NCI-H2196 treated with DMSO at 0.1 percent for 48 hours (cell line): Measurements from ENCODE around the gene DUSP22.
"Not testable (repeated sequence)": the region's sequence is repeated elsewhere in the genome, so short reads cannot be mapped to it uniquely, and the experiment has no call there.

Experiments used
- DNase-seq: peaks from one replicate; lab custom pipeline; 2025; ENCODE audit not compliant: unreplicated experiment; lab: John Stamatoyannopoulos, UW

The DUSP22 gene

GRCh38 chr6:377641-378020 lies 85.3 kb downstream of the DUSP22 start:
- DNase-seq: not testable (repeated sequence)

DNA sequence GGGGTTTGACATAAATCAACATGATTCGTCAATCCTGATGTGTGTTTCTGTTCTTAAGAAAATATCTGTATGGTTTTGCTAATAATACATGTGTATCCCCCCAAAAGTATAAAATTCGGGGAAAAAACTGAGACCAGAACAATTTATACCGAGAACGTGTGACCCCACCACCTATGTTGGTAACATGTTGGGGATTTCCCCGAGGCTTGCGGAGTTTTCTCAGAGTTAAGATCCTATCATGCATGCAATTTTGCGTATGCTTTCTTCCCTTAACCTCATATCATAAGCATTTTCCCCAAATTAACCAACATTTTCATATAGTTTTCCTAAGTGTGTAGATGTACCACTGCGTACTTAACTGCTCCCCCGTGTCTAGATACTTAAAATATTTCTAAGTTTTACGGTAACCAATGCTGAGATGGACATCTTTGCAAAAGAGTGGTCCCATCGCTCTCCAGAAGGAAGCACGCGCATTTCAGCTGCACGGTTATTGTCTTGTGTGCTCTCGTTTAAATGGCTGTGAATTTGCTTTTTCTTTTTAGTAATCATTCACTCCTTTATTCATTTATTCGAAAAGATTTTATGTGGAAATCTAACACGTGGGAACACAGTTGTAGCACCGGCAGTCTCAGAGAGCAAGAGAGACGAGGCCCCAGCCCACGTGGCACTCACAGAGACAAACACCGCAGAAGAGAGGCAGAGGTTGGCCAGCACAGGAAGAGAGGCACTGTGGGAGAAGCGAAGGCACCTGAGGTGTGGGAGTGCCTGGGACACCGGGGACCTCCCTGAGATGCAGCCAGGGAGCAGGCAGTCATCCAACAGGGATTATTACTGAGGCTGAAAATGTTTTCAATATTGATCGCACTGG lies 86.0 kb downstream of the DUSP22 start:
- no peak for DNase-seq

GRCh38 chr6:378958-379409 lies 86.7 kb downstream of the DUSP22 start:
- no peak for DNase-seq

- no peak for DNase-seq
Observed at GRCh38 chr6:379410-380181, 87.3 kb downstream of the DUSP22 start.

- DNase-seq: no peak
Observed at GRCh38 chr6:380234-381218, 88.2 kb downstream of the DUSP22 start.

DNA sequence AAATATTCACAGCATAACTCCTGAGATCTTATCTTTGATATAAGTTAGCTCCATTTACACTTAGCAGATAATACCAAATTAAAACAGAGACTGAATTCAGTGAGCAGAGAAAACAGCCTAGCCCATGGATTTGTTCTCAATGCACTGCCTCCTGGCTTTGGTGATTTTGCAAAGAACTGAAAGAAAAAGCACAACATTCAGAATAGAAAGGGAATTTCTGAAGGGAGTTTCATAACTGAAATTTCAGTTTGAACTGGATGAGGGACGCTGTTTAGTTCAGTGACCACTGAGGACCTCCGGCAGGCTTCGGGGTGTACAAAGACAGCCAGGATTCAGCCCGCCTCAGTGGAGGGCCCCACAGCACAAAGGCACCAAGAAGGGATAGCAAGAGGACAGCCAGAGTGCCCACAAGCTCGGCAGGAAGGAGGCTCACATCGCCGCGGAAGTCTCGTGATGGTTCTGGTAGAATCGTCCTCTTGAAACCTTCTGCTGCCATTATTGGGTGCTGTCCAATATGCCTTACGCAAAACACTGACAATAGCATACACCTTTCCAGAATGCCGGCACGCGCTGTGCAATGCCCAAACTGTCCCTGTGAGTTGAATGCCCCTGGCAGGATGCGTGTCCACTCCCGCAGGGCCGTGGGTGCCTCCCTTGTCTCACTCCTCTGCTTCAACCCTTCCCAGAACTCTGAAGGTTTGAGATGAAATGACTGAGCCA lies 89.6 kb downstream of the DUSP22 start:
- no peak for DNase-seq

GRCh38 chr6:382883-383810 lies 90.9 kb downstream of the DUSP22 start:
- DNase-seq: no peak

DNA sequence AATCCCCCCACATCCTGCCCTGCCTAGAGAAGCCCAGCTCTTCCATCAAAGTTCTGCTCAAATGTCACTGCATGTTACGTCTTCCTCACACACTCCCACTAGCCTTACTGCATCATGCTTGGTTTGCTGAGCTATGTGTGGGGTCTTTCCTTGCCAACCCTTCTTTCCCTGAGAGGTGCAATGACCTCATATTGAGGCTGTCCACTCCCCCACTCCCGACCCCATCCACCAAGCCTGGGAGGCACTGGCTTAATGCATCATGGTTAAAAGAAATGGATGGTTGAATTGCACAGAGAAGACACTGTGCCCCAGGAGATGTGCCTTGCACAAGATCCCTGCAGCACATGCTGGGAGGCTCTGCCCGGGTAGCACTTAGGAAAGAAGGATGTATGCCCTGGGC lies 91.6 kb downstream of the DUSP22 start:
- DNase-seq: no peak

DNA sequence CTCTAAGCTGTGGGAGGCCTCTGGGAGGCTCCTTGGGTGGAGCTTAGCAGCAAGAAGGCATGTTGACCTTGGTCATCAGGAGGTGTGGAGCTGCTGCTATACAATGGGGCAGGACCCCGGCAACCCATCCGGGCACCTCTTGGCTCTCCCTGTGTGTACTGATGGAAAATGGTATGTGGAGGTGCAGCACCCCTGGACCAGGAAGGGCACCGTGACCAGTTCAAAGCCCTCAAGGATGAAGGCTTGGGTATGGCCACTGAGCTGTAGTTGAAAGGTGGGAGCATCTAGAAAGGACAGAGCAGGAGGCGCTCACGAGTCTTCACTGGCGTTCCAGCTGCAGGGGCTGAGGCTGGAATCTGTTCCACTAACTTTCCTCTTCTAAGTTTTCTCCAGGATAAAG lies 92.6 kb downstream of the DUSP22 start:
- DNase-seq: no peak

DNA sequence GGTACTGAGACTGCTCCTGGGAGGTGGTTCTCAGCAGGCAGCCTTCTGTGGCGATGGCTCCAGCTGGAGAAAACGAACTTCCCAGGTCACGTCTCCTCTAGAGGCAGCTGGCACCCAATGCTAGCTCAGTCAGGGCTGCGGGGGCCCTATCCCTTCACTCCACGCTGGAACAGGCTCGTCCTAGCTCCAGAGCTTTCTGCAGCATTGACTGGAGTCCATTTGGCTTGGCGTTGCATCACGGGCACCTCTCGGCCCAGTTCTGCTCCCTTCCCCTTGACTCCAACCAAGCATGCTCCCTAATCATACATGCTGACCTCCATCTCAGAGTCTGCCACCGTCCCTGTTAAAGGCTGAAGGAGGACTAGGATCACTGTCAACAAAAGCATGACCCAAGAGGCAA lies 93.3 kb downstream of the DUSP22 start:
- no peak for DNase-seq

- DNase-seq: no peak
Observed at GRCh38 chr6:386688-387266, 94.5 kb downstream of the DUSP22 start.

GRCh38 chr6:387293-387741 lies 95.0 kb downstream of the DUSP22 start:
- no peak for DNase-seq

- no peak for DNase-seq
Observed at GRCh38 chr6:388202-388903, 96.1 kb downstream of the DUSP22 start.

- no peak for DNase-seq
Observed at GRCh38 chr6:389143-389542, 96.9 kb downstream of the DUSP22 start.

DNA sequence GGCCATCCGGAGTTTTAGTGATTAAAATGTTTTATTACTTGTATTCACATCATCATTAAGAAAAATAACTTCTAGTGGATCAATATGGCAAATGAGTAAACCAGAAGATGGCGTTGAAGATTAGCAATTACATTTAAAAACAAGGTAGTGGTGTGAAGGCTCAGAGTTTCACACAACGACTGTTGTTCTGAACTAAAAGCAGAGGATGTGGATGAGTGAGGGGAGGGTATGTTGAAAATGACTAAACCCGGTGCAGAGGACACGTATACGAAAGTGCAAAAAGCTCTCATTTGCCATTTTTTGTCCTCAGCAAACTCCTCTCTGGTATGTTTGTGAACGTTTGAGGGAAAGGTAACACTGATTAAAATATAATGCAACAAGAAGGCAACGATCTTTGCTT lies 97.3 kb downstream of the DUSP22 start:
- no peak for DNase-seq

- DNase-seq: no peak
Observed at GRCh38 chr6:390914-391558, 98.7 kb downstream of the DUSP22 start.

DNA sequence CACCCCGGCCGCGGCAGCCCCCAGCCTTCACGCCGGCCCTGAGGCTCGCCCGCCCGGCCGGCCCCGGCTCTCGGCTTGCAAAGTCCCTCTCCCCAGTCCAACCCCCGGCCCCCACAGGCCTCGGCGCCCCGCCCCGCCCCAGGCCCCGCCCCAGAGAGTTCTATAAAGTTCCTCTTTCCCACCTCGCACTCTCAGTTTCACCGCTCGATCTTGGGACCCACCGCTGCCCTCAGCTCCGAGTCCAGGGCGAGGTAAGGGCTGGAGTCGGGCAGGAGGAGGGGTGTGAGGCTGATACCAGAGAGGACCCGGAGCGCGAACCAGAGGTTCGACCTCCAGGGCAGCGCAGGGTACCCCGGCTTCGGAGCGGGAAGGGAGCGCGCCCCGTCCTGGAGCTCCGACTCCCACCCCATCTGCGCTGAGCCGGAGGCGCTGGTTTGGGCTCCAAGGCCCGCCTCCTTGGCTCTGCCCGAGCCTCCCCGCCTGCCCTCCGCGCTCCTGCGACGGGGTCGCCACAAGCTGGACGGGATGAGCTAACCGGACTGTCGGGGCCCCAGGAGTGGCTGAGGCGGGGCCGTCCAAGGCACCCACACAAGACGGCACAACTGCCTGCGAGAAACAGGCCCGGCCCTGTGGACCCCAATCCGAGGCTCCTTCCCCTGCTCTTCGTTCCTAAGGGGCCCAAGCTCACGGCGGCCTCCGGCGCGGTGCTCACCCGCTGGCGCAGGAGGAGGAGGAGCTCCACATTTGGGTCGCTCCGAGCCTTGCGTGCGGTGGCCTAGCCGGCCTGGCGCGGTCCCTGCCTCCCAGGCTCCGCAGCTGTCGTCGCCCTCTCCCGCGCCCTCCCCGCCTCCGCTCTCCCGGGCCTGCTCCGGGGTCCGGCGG lies 99.5 kb downstream of the DUSP22 start, which contains the start of gene IRF4:
IRF4 (plus strand) TSS at position 194 of the 882 bp plus-strand sequence. CDS start 1,401 bp downstream, outside the sequence.
- no peak for DNase-seq
